Lower lobe of right lung (tissue), 2 donors: ENCODE data around the gene ZNF182. TPM values are rescaled to one million over a fixed set of nuclear protein-coding genes. Genes with fewer than 3 reads are reported as not detected.
"Not testable (repeated sequence)": the region's sequence is repeated elsewhere in the genome, so short reads cannot be mapped to it uniquely, and the experiment has no call there.

Experiments
- ATAC-seq, 2 donors: fragments of 200-7000 bp; cut with Tn5 transposase; one replicate each; pipeline ENCODE4 v1.9.1; 2020 to 2022; ENCODE audit warnings: mild to moderate bottlenecking in 2 of 2, moderate library complexity in 2 of 2
- DNase-seq: peaks from one replicate; pipeline ENCODE4 v3.0.0-alpha.2; 2020
- H3K27ac ChIP-seq: fragments of 200-600 bp; one replicate; pipeline ENCODE4 v1.8.0; 2022
- H3K27me3 ChIP-seq: fragments of 200-600 bp; one replicate; pipeline ENCODE4 v1.8.0; 2022; ENCODE audit warnings: low read depth
- H3K36me3 ChIP-seq: fragments of 200-600 bp; one replicate; pipeline ENCODE4 v1.8.0; 2022; ENCODE audit warnings: mild to moderate bottlenecking
- H3K4me1 ChIP-seq: fragments of 200-600 bp; one replicate; pipeline ENCODE4 v1.8.0; 2022
- H3K4me3 ChIP-seq: fragments of 200-600 bp; one replicate; pipeline ENCODE4 v1.8.0; 2022; ENCODE audit warnings: mild to moderate bottlenecking
- H3K9me3 ChIP-seq: fragments of 200-600 bp; one replicate; pipeline ENCODE4 v1.8.0; 2022
- CTCF ChIP-seq: fragments of 200-600 bp; IDR thresholded peaks from one replicate; pipeline ENCODE4 v1.8.0; 2022; ENCODE audit warnings: antibody characterized with exemption, mild to moderate bottlenecking
- intact Hi-C: fragments of 100-400 bp; cut with DNase I; formaldehyde crosslinking; loops from one replicate; pipeline ENCODE4 v1.11.0; 2022
- total RNA-seq: library from RNA; stranded (reverse); fragmentation: NEBNext Ultra II Directional; extraction: Animal tissue kit (Norgen Biotek cat#: 25700); gene quantifications from one replicate; pipeline ENCODE4 v1.2.1, GENCODE V29; 2021
- donor health status: DM: no; HTN: yes; CAD: no; lungs with severe emphysema.

The ZNF182 gene
- total RNA-seq, 1 donor from 2014 or later, result 6.5 TPM

GRCh38 chrX:47958761-47959342 lies 44.9 kb downstream of the ZNF182 start:
- TF ChIP-seq CTCF, result peak; percentile 18
- no peaks in the 10 kb centered on the region for H3K27me3 ChIP-seq
- H3K27ac ChIP-seq, result no peak overlapping the region
- H3K9me3 ChIP-seq, result no peaks in the 10 kb centered on the region
- no peaks in the 10 kb centered on the region for H3K4me1 ChIP-seq
- H3K4me3 ChIP-seq, result no peak overlapping the region
- H3K36me3 ChIP-seq, result no peaks in the 10 kb centered on the region
- intact Hi-C loops, result no loop called here
- DNase-seq, result no peak
- ATAC-seq, result peak; percentile 59 to 61

- H3K36me3 ChIP-seq, DNase-seq, intact Hi-C loops, H3K27me3 ChIP-seq, H3K4me1 ChIP-seq, H3K4me3 ChIP-seq, ATAC-seq, H3K9me3 ChIP-seq, H3K27ac ChIP-seq: not testable (repeated sequence)
Measured at GRCh38 chrX:47958206-47958605, 45.6 kb downstream of the ZNF182 start.

- Histone ChIP-seq H3K4me3 (no peak overlapping the region), H3K27me3 (no peaks in the 10 kb centered on the region), H3K36me3 (no peaks in the 10 kb centered on the region), H3K27ac (no peak overlapping the region), H3K9me3 (no peaks in the 10 kb centered on the region), H3K4me1 (no peaks in the 10 kb centered on the region)
- DNase-seq (no peak), ATAC-seq (no peak)
- intact Hi-C loops, result no loop called here
- TF ChIP-seq CTCF, result no peak
Measured at GRCh38 chrX:47956016-47956415, 47.8 kb downstream of the ZNF182 start.

- H3K4me1 ChIP-seq, H3K27me3 ChIP-seq, ATAC-seq, H3K36me3 ChIP-seq, intact Hi-C loops, H3K9me3 ChIP-seq, H3K4me3 ChIP-seq, H3K27ac ChIP-seq, DNase-seq: not testable (repeated sequence)
Measured at GRCh38 chrX:47955295-47955694, 48.5 kb downstream of the ZNF182 start.

GRCh38 chrX:47941423-47941822 lies 62.4 kb downstream of the ZNF182 start:
- TF ChIP-seq CTCF, result no peak
- no peak overlapping the region for H3K4me3 ChIP-seq
- DNase-seq (no peak), ATAC-seq (no peak)
- intact Hi-C loops, result no loop called here
- H3K27me3 ChIP-seq, result no peaks in the 10 kb centered on the region
- no peaks in the 10 kb centered on the region for H3K9me3 ChIP-seq
- no peaks in the 10 kb centered on the region for H3K4me1 ChIP-seq
- no peak overlapping the region for H3K27ac ChIP-seq
- H3K36me3 ChIP-seq, result no peaks in the 10 kb centered on the region

GRCh38 chrX:47940448-47940847 lies 63.3 kb downstream of the ZNF182 start:
- no peak overlapping the region for H3K4me3 ChIP-seq
- H3K36me3 ChIP-seq, result no peaks in the 10 kb centered on the region
- H3K4me1 ChIP-seq, result no peaks in the 10 kb centered on the region

More at GRCh38 chrX:47940448-47940847, 63.3 kb downstream of the ZNF182 start:
- intact Hi-C loops, result no loop called here
- ATAC-seq, result no peak
- DNase-seq, result no peak
- H3K27me3 ChIP-seq, result no peaks in the 10 kb centered on the region
- H3K27ac ChIP-seq, result no peak overlapping the region
- H3K9me3 ChIP-seq, result no peaks in the 10 kb centered on the region
- no peak for TF ChIP-seq CTCF
